OCI-LY7 (cell line): ENCODE measurements around the gene ETFB. TPM values are rescaled to one million over a fixed set of nuclear protein-coding genes. Genes with fewer than 3 reads are reported as not detected.

Experiments used
- BruUV-seq: library from RNA; stranded (reverse); fragments of 400-500 nt; replicated peaks from 2 replicates; lab custom pipeline; 2021; lab: Mats Ljungman, UMichigan
- CTCF ChIA-PET: fragments of 300-600 bp; sonication (Branson Sonifier 250); formaldehyde crosslinking; loops from one replicate; lab custom pipeline; 2022; ENCODE audit warnings: antibody characterized with exemption; ENCODE audit not compliant: unreplicated experiment; lab: Charles Lee
- POLR2A ChIA-PET: fragments of 300-600 bp; sonication (Branson Sonifier 250); formaldehyde crosslinking; loops from one replicate; lab custom pipeline; 2022; ENCODE audit warnings: antibody characterized with exemption; lab: Charles Lee
- DNase-seq: peaks from one replicate; pipeline ENCODE4 v3.0.0-alpha.2; 2015; ENCODE audit warnings: low spot score
- H2AFZ ChIP-seq: fragments of 200-600 bp; sonication (generic), shearing (Covaris generic); 2 replicates; pipeline ENCODE4 v1.6.1; 2014; ENCODE audit warnings: mild to moderate bottlenecking, antibody characterized with exemption, low read length, moderate library complexity
- H3K27ac ChIP-seq: fragments of 200-600 bp; sonication (generic); 2 replicates; pipeline ENCODE4 v1.5.1; 2014; ENCODE audit warnings: mixed run types, low read depth, mild to moderate bottlenecking, moderate library complexity, low read length, inconsistent platforms; ENCODE audit not compliant: poor library complexity, severe bottlenecking
- H3K36me3 ChIP-seq: fragments of 200-600 bp; sonication (generic); 2 replicates; pipeline ENCODE4 v1.6.1; 2014; ENCODE audit warnings: mild to moderate bottlenecking, antibody characterized with exemption, low read length, moderate library complexity, mixed read lengths; ENCODE audit not compliant: insufficient read depth
- H3K4me1 ChIP-seq: fragments of 200-600 bp; sonication (generic); 2 replicates; pipeline ENCODE4 v1.5.1; 2014; ENCODE audit warnings: mild to moderate bottlenecking, low read length; ENCODE audit not compliant: insufficient read depth, poor library complexity, severe bottlenecking
- H3K4me2 ChIP-seq: fragments of 200-600 bp; sonication (generic); 2 replicates; pipeline ENCODE4 v1.6.1; 2014; ENCODE audit warnings: mild to moderate bottlenecking, low read length
- H3K4me3 ChIP-seq: fragments of 200-600 bp; sonication (generic); 2 replicates; pipeline ENCODE4 v1.5.1; 2014; ENCODE audit warnings: mild to moderate bottlenecking, low read depth, low read length; ENCODE audit not compliant: poor library complexity, severe bottlenecking
- H3K79me2 ChIP-seq: fragments of 200-600 bp; sonication (generic); 2 replicates; pipeline ENCODE4 v1.6.1; 2016; ENCODE audit warnings: low read depth, mild to moderate bottlenecking, low read length, moderate library complexity, mixed read lengths; ENCODE audit not compliant: insufficient read depth
- H3K9me2 ChIP-seq: fragments of 200-600 bp; sonication (generic); 2 replicates; pipeline ENCODE4 v1.6.1; 2016; ENCODE audit warnings: mild to moderate bottlenecking, low read length, mixed read lengths; ENCODE audit not compliant: insufficient read depth
- H3K9me3 ChIP-seq: fragments of 200-600 bp; sonication (generic); 2 replicates; pipeline ENCODE4 v1.6.1; 2014; ENCODE audit warnings: mild to moderate bottlenecking, mixed run types, low read length, mixed read lengths
- H4K20me1 ChIP-seq: fragments of 200-600 bp; sonication (generic); 2 replicates; pipeline ENCODE4 v1.6.1; 2014; ENCODE audit warnings: mild to moderate bottlenecking, antibody characterized with exemption, low read length, moderate library complexity, mixed read lengths; ENCODE audit not compliant: insufficient read depth
- CTCF ChIP-seq: fragments of 200-600 bp; sonication (generic); conservative IDR thresholded peaks from 2 replicates; pipeline ENCODE4 v1.5.1; 2014; ENCODE audit warnings: mild to moderate bottlenecking, antibody characterized with exemption, low read length, moderate library complexity, mixed read lengths
- EZH2phosphoT487 ChIP-seq: fragments of 200-600 bp; sonication (generic); IDR thresholded peaks from 2 replicates; pipeline ENCODE4 v1.6.1; 2018; ENCODE audit warnings: low read depth, borderline replicate concordance, mild to moderate bottlenecking, mixed run types, antibody characterized with exemption, low read length, moderate library complexity, mixed read lengths
- intact Hi-C: fragments of 100-400 bp; cut with micrococcal nuclease; formaldehyde crosslinking; loops from one replicate; pipeline ENCODE4 v1.10.0; 2022; ENCODE audit not compliant: unreplicated experiment
- total RNA-seq, 2 experiments: library from RNA; depleted of rRNA in 1 of 2; stranded (reverse); fragments of >200 nt in 1 of 2; shearing (Covaris generic) in 1 of 2; gene quantifications; 2 replicates each; pipeline ENCODE4 v1.2.3, GENCODE V29; 2014 to 2022

ETFB gene
- total RNA-seq, 2 experiments from 2014 or later = 58.2 to 71.6 TPM

GRCh38 chr19:51319649-51320279 lies 46.4 kb downstream of the ETFB start:
- Histone ChIP-seq H4K20me1 (no peaks in the 10 kb centered on the region), H3K9me2 (no peaks in the 10 kb centered on the region), H3K79me2 (no peaks in the 10 kb centered on the region), H3K4me3 (no peak overlapping the region), H3K27ac (no peak overlapping the region), H3K4me1 (no peaks in the 10 kb centered on the region), H3K36me3 (no peaks in the 10 kb centered on the region), H3K9me3 (no peaks in the 10 kb centered on the region), H2AFZ (no peak overlapping the region), H3K4me2 (no peak overlapping the region)
- no peak for TF ChIP-seq CTCF
- no peak for TF ChIP-seq EZH2phosphoT487
- ChIA-PET CTCF (no interaction called here), POLR2A (no interaction called here)
- intact Hi-C loops = no loop called here
- BruUV-seq = no TSS peak
- no peak for DNase-seq

GRCh38 chr19:51318687-51319648 lies 47.2 kb downstream of the ETFB start:
- no peaks in the 10 kb centered on the region for H3K36me3 ChIP-seq
- DNase-seq = no peak
- H3K4me1 ChIP-seq = no peaks in the 10 kb centered on the region
- no peak overlapping the region for H3K4me3 ChIP-seq
- TF ChIP-seq CTCF = no peak
- no peak for TF ChIP-seq EZH2phosphoT487
- H2AFZ ChIP-seq = no peak overlapping the region
- no peaks in the 10 kb centered on the region for H3K79me2 ChIP-seq
- ChIA-PET POLR2A (no interaction called here), CTCF (no interaction called here)
- no TSS peak for BruUV-seq
- no peaks in the 10 kb centered on the region for H3K9me3 ChIP-seq
- H3K9me2 ChIP-seq = no peaks in the 10 kb centered on the region
- H3K27ac ChIP-seq = no peak overlapping the region
- no peaks in the 10 kb centered on the region for H4K20me1 ChIP-seq
- intact Hi-C loops = no loop called here
- no peak overlapping the region for H3K4me2 ChIP-seq
